Measurements from ENCODE around the gene FAAH2. TPM values are rescaled to one million over a fixed set of nuclear protein-coding genes. Genes with fewer than 3 reads are reported as not detected.
"Not testable (repeated sequence)": the region's sequence is repeated elsewhere in the genome, so short reads cannot be mapped to it uniquely, and the experiment has no call there.

The FAAH2 gene
- total and polyA plus RNA-seq, 4 donors, result 7.3 to 16.0 (median 8.1) TPM

DNA sequence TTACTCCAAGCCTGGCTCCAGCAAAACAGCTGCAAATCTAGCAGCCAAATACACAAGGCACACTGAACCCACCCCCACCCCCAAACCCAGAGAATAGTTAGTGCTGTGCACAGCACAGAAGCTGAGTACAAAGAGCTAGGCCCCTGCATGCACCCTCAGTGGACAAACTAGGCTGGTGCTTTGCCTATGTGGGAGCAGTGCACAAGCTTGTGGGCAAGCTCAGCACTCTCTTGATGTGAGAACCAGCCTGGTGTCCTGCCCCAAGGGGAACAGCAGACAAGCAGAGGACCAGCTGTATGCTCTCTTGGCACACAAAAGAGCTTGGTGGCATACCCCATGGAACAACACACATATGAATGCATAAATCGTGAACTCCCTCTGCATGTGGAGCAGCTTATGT, 81.7 kb downstream of the FAAH2 start:
- Histone ChIP-seq H3K9me3 (ENCODE audit: control insufficient read depth in 4 of 4, insufficient read depth in 3 of 4, low read length in 3 of 4) (peaks cover 0 to 11% (median 0%) of the 10 kb centered on the region in 4 donors), H3K27me3 (ENCODE audit: control insufficient read depth in 3 of 3, insufficient read depth in 3 of 3, low read length in 2 of 3) (no peaks in the 10 kb centered on the region), H3K36me3 (ENCODE audit: control insufficient read depth in 4 of 4, insufficient read depth in 4 of 4, low read length in 4 of 4) (peaks cover 0 to 2% (median 0%) of the 10 kb centered on the region in 4 donors), H3K4me3 (no peak overlapping the region), H3K4me1 (ENCODE audit: control insufficient read depth in 5 of 5, insufficient read depth in 5 of 5, low read length in 5 of 5) (no peaks in the 10 kb centered on the region), H3K9ac (ENCODE audit: insufficient read depth in 1 of 2, low read length in 2 of 2) (no peak overlapping the region), H3K27ac (ENCODE audit: low read depth in 1 of 2, low read length in 1 of 2) (no peak overlapping the region)
- TF ChIP-seq, protein P1, sequence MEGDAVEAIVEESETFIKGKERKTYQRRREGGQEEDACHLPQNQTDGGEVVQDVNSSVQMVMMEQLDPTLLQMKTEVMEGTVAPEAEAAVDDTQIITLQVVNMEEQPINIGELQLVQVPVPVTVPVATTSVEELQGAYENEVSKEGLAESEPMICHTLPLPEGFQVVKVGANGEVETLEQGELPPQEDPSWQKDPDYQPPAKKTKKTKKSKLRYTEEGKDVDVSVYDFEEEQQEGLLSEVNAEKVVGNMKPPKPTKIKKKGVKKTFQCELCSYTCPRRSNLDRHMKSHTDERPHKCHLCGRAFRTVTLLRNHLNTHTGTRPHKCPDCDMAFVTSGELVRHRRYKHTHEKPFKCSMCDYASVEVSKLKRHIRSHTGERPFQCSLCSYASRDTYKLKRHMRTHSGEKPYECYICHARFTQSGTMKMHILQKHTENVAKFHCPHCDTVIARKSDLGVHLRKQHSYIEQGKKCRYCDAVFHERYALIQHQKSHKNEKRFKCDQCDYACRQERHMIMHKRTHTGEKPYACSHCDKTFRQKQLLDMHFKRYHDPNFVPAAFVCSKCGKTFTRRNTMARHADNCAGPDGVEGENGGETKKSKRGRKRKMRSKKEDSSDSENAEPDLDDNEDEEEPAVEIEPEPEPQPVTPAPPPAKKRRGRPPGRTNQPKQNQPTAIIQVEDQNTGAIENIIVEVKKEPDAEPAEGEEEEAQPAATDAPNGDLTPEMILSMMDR (IDR thresholded peaks at IDR 0.05; ENCODE audit: control extremely low read depth, extremely low read depth), result no peak
- WGBS, 2 donors, result 52 to 93% methylated on average over 1 of the region's 1 CpG
- ATAC-seq (ENCODE audit: insufficient read depth, low FRiP score), result no peak
- DNase-seq, result no peak

DNA sequence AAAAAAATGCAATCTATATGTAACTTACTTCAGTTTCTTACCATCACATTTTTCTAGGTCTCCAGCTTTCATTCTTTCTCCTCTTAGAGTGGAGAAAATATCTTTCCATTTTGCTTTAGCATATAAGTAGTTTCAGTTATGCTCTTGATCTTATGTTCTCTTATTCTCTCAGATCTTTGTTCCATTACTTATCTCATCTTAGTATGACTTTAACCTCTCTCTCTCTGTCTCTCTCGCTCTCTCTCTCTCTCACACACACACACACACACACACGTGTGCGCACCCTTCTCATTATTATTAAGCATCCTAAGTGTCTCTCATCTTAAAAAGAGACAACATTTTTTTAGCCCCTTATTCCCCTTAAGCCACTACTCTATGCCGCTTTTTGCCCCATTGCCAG, 92.8 kb downstream of the FAAH2 start:
- H3K27me3 ChIP-seq (ENCODE audit: control insufficient read depth in 3 of 3, insufficient read depth in 3 of 3, low read length in 2 of 3), result no peaks in the 10 kb centered on the region
- TF ChIP-seq, protein P1 (IDR thresholded peaks at IDR 0.05; ENCODE audit: control extremely low read depth, extremely low read depth), result no peak
- H3K27ac ChIP-seq (ENCODE audit: low read depth in 1 of 2, low read length in 1 of 2), result no peak overlapping the region
- no peak overlapping the region for H3K4me3 ChIP-seq
- ATAC-seq (ENCODE audit: insufficient read depth, low FRiP score), result no peak
- no peak overlapping the region for H3K9ac ChIP-seq (ENCODE audit: insufficient read depth in 1 of 2, low read length in 2 of 2)
- no peak for DNase-seq
- 76 to 93% methylated on average over 4 of the region's 4 CpGs for WGBS, 2 donors
- no peaks in the 10 kb centered on the region for H3K36me3 ChIP-seq (ENCODE audit: control insufficient read depth in 4 of 4, insufficient read depth in 4 of 4, low read length in 4 of 4)
- H3K4me1 ChIP-seq (ENCODE audit: control insufficient read depth in 5 of 5, insufficient read depth in 5 of 5, low read length in 5 of 5), result no peaks in the 10 kb centered on the region
- H3K9me3 ChIP-seq (ENCODE audit: control insufficient read depth in 4 of 4, insufficient read depth in 3 of 4, low read length in 3 of 4), result peaks cover 0 to 2% (median under 1%) of the 10 kb centered on the region in 4 donors

DNA sequence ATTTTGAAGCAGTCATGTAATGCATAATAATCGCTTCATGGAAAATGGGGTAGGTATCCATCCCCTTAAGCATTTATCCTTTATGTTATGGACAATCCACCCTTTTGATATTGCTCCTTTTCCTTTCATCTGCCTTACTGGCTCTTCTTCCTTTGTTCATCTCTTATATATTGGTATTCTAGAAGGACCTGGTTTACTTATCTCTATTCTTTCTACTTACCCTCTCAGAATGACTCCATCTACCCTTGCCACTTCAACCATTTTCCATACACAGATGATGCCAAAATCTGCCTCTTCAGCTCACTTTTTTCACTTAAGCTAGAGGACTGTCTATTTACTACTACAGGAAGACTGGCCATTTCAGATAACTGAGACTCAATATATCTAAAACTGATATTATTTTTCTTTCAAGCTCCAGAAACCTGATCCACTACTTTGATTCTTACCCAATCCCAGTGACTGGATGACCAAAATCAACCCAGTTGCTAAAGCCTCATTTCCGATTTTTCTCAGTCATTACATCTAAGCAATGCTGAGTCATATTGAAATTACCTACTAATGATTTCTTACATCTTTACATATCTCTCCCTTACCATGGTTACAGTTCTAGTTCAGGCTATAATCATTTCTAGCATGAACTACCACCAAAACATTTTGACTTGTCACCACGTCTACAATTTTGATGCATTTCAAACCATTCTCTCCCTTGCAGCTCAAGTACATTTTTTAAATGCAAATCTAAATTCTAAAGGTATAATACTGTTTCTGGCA, 93.7 kb downstream of the FAAH2 start:
- H3K36me3 ChIP-seq (ENCODE audit: control insufficient read depth in 4 of 4, insufficient read depth in 4 of 4, low read length in 4 of 4), result no peaks in the 10 kb centered on the region
- H3K4me1 ChIP-seq (ENCODE audit: control insufficient read depth in 5 of 5, insufficient read depth in 5 of 5, low read length in 5 of 5), result no peaks in the 10 kb centered on the region

GRCh38 chrX:57394162-57394561, 107.7 kb downstream of the FAAH2 start:
- ATAC-seq (ENCODE audit: insufficient read depth, low FRiP score); H3K4me1 ChIP-seq (ENCODE audit: control insufficient read depth in 5 of 5, insufficient read depth in 5 of 5, low read length in 5 of 5); H3K9ac ChIP-seq (ENCODE audit: insufficient read depth in 1 of 2, low read length in 2 of 2); H3K4me3 ChIP-seq; H3K27ac ChIP-seq (ENCODE audit: low read depth in 1 of 2, low read length in 1 of 2); H3K27me3 ChIP-seq (ENCODE audit: control insufficient read depth in 3 of 3, insufficient read depth in 3 of 3, low read length in 2 of 3); DNase-seq; H3K36me3 ChIP-seq (ENCODE audit: control insufficient read depth in 4 of 4, insufficient read depth in 4 of 4, low read length in 4 of 4): not testable (repeated sequence)
- WGBS, 2 donors, result 84 to 92% methylated on average over 7 of the region's 7 CpGs
- peaks cover 0 to 14% (median 2%) of the 10 kb centered on the region in 4 donors for H3K9me3 ChIP-seq (ENCODE audit: control insufficient read depth in 4 of 4, insufficient read depth in 3 of 4, low read length in 3 of 4)

More for the DNA sequence above, 93.7 kb downstream of the FAAH2 start:
- TF ChIP-seq, protein P1 (IDR thresholded peaks at IDR 0.05; ENCODE audit: control extremely low read depth, extremely low read depth), result no peak
- Histone ChIP-seq H3K9me3 (ENCODE audit: control insufficient read depth in 4 of 4, insufficient read depth in 3 of 4, low read length in 3 of 4) (peaks cover 0 to 2% (median under 1%) of the 10 kb centered on the region in 4 donors), H3K27me3 (ENCODE audit: control insufficient read depth in 3 of 3, insufficient read depth in 3 of 3, low read length in 2 of 3) (no peaks in the 10 kb centered on the region), H3K4me3 (no peak overlapping the region), H3K27ac (ENCODE audit: low read depth in 1 of 2, low read length in 1 of 2) (no peak overlapping the region), H3K9ac (ENCODE audit: insufficient read depth in 1 of 2, low read length in 2 of 2) (no peak overlapping the region)
- ATAC-seq (ENCODE audit: insufficient read depth, low FRiP score) (no peak), DNase-seq (no peak)
- WGBS, 2 donors, result 77 to 93% methylated on average over 3 of the region's 3 CpGs

- ATAC-seq (ENCODE audit: insufficient read depth, low FRiP score); H3K9ac ChIP-seq (ENCODE audit: insufficient read depth in 1 of 2, low read length in 2 of 2); H3K4me3 ChIP-seq; H3K27ac ChIP-seq (ENCODE audit: low read depth in 1 of 2, low read length in 1 of 2); H3K36me3 ChIP-seq (ENCODE audit: control insufficient read depth in 4 of 4, insufficient read depth in 4 of 4, low read length in 4 of 4); DNase-seq; H3K27me3 ChIP-seq (ENCODE audit: control insufficient read depth in 3 of 3, insufficient read depth in 3 of 3, low read length in 2 of 3); H3K4me1 ChIP-seq (ENCODE audit: control insufficient read depth in 5 of 5, insufficient read depth in 5 of 5, low read length in 5 of 5): not testable (repeated sequence)
- 70 to 91% methylated on average over 5 of the region's 5 CpGs for WGBS, 2 donors
- H3K9me3 ChIP-seq (ENCODE audit: control insufficient read depth in 4 of 4, insufficient read depth in 3 of 4, low read length in 3 of 4), result peaks cover 0 to 20% (median 8%) of the 10 kb centered on the region in 4 donors
Measured at GRCh38 chrX:57403191-57403590, 116.7 kb downstream of the FAAH2 start.
